ENCODE measurements around the gene CXCR4. TPM values are rescaled to one million over a fixed set of nuclear protein-coding genes. Genes with fewer than 3 reads are reported as not detected.
"Not testable (repeated sequence)": the region's sequence is repeated elsewhere in the genome, so short reads cannot be mapped to it uniquely, and the experiment has no call there.

CXCR4 gene
- total RNA-seq, 1 donor from 2014 or later = 94.2 TPM

DNA sequence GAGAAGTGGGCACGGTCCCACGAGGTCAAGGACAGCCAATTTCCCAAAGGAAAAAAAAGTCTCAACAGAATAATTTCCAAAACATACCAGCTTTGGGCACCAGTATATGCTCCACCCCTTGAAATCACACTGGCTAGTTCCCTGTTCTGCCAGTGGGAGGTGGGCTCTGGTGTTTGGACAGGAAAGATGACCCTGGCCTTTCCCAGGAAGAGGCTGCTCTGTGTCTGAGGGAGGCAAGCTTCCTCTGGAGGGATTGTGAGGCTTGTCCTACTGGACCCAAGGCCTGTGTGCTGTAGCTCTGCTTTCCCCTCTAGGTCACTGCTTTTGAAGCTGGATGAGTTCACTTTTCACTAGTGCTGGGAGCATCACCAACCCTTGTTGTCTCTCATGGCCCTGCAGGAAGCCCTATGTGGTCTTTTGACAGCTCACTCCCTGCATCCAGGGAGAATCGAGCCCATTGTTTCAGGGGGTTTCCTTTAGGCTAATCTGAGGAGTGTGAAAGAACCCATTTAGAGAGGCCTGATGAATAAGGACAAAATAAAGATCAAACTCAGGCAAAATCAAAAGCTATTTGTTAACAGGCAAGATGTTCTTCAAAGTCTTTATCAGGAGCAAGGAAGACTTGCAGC, 36.3 kb downstream of the CXCR4 start:
- intact Hi-C loops (cut with micrococcal nuclease) = no loop called here

DNA sequence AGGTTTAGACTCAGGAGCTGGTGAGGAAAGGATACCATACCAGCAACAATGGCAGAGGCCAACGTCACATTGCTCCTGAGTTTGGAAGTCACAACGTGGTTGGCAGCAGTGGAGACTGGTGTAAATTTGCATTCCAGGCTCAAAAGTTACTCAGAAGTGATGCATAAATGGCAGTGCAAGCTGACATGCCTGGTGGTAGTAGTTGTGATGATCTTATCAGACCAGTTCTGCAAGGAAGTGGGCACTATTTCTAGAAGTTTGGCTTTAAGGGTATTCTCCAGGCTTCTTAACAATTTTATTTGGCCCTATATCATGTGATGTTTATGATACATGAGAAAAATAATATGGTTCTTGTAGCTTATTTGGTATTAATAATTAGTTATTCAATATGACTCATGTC, 37.8 kb downstream of the CXCR4 start:
- intact Hi-C loops (cut with micrococcal nuclease) = no loop called here

DNA sequence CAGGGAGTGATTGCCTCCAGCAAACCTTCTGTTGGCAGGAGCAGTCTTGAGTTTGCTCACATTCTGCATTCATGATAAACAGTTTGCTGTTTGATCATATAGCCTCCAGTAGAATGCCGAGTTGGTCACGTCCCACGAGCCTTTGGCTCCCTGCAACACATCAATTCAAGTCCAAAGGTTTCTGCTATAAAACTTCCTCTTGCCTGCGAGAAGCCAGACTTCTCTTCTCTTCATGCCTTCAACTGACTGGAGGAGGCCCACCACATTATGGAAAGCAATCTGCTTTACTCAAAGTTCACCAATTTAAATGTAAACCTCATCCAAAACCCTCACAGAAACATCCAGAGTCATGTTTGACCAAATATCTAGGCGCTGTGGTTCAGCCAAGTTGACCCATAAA, 40.8 kb downstream of the CXCR4 start:
- intact Hi-C loops (cut with micrococcal nuclease) = no loop called here

DNA sequence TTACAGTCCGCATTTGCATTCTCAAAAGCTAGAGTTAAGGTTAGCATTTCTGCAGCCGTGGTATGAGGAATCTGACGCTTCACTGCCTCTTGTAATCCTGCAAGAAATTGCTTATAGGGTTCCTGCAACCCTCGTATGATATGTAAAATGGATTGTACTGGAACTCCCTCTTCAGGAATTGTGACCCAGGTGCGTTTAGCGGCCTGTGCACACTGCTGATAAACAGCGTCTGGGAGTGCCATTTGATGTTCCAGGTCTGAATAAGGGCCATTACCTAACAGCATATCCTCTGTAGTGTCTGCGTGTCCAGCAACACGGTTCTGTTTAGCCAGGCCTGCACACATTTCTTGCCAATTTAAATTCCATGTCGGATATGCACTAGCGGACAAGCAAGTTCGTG, 42.5 kb downstream of the CXCR4 start:
- intact Hi-C loops (cut with micrococcal nuclease) = no loop called here

- intact Hi-C loops (cut with micrococcal nuclease) = no loop called here
Measured at GRCh38 chr2:136072621-136073020, 45.3 kb downstream of the CXCR4 start.

GRCh38 chr2:136071887-136072286, 46.1 kb downstream of the CXCR4 start:
- intact Hi-C loops (cut with micrococcal nuclease) = not testable (repeated sequence)

DNA sequence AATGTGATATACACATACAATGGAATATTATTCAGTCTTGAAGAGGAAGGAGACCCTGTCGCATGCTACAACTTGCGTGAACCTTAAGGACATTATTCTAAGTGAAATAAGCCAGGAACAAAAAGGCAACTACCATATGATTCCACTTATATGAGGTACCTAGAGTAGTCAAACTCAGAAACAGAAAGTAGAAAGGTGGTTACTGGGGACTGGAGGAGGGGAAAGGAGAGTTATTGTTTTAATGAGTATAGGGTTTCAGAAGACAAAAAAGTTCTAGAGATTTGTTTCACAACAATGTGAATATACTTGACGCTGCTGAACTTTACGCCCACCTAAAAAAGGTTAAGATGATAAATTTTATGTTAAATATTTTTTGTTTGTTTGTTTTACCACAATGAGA, 47.0 kb downstream of the CXCR4 start:
- intact Hi-C loops (cut with micrococcal nuclease) = no loop called here

GRCh38 chr2:136069773-136070172, 48.2 kb downstream of the CXCR4 start:
- intact Hi-C loops (cut with micrococcal nuclease) = no loop called here

- intact Hi-C loops (cut with micrococcal nuclease) = no loop called here
Measured at GRCh38 chr2:136068581-136069227, 49.2 kb downstream of the CXCR4 start.

DNA sequence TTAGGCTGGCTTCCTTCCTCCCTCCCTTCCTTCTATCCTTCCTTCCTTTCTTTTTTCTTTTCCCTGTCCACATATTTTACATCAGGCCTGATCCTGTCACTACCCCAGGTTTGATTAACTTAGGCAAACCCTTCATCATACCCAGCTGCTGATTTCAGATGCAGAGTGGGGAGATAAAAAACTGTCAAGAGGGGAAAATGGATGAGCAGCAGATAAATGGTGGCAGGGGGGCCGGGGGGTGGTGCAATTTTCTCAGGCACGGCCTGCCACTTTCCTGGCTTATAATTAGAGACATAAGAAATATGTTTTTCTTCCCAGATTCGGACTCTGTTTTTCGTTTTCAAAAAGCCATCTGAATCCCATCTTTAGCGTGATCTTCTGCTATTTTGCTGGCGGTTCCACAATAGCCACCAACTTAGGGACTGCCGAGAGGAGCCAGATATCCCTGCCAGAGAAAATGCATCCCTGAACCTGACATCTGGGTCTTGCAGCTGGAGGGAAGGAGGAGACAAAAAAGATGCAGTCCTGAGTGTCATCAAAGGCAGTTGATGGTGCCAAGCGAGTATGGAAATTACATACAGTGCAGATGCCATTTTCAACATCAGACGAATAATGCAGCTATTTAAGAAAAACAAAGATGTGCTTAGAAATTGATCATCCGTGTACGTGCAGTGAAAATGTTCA, 49.9 kb downstream of the CXCR4 start:
- intact Hi-C loops (cut with micrococcal nuclease) = no loop called here

DNA sequence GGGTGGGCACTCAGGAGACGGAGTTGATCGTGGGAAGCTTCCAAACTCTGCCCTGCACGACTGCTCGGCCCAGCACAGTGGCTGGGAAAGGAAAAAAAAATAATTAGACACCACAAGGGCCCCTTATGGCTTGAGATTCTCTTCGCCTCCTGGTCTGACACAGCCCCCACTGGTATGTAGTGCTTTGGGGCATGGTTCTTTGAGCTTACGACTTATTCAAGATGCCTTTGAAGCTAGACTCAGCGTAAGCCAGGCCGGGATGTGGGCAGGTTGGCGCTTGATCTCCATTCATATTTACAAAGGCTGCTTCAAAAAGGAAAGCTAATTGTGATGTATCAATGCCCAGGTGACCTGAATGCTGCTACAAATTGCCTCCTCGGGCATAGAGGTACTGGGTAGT, 50.5 kb downstream of the CXCR4 start:
- intact Hi-C loops (cut with micrococcal nuclease) = no loop called here

GRCh38 chr2:136065907-136066306, 52.0 kb downstream of the CXCR4 start:
- intact Hi-C loops (cut with micrococcal nuclease) = no loop called here

GRCh38 chr2:136065384-136065783, 52.6 kb downstream of the CXCR4 start:
- intact Hi-C loops (cut with micrococcal nuclease) = no loop called here

Other genes with a start within 250 kb of the CXCR4 start
- gene MCM6, start 241.7 kb downstream of the CXCR4 start, total RNA-seq = 141 and 144 TPM in 2 replicates
- 112 and 116 TPM in 2 replicates for gene DARS1, start 132.5 kb downstream of the CXCR4 start, total RNA-seq

Data from T-helper 2 cell treated with Interferon-gamma antibody and Interleukin-4, amounts not matched to agents 100 ng/mL and 5 ng/mL, for 36 hours (primary cell).